ENCODE data around the gene UNC5B.

UNC5B gene

DNA sequence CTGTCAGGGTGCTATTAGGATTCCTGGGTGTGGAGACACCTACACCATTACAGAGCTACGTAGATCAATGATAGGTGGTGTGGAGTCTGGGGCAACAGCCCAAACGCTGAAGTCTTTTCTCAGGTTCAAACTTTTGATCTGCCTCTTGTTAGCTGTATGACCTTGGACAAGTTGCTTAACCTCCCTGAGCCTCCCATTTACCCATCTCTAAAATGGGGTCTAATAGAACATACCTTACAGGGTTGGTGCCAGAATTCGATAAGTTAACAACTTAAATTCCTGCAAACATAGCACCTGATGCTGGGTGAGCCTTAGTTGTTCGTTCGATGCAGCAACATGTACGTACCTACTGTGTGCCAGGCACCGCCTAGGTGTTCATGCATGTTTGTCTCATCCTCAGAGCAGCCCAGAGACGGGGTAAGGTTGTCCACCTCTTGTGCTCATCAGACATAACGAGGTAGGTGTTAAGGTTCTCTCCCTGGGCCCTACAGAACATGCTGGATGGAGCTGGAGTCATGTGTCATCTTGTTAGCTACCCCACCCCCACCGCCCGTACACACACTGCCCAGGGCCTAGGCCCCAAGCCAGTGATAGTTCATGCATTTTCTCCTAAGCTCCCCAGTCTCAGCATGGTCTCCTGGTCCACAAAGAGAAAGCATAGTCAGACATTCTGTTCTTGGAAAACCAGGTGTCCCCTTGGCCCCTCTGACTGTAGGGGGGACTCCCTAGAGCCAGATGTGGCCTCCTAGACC lies 65.7 kb downstream of the UNC5B start:
- Histone ChIP-seq H3K9ac (no peak overlapping the region), H3K4me3 (ENCODE audit: low read depth, low read length) (no peak overlapping the region), H3K4me1 (no peaks in the 10 kb centered on the region), H2AFZ (no peak overlapping the region), H3K9me3 (ENCODE audit: control insufficient read depth, low read length) (no peaks in the 10 kb centered on the region), H3K27ac (no peak overlapping the region), H3K79me2 (no peaks in the 10 kb centered on the region), H3K36me3 (ENCODE audit: control insufficient read depth, insufficient read depth, low read length) (no peaks in the 10 kb centered on the region), H3K27me3 (ENCODE audit: control insufficient read depth, insufficient read depth, low read length) (no peaks in the 10 kb centered on the region), H3K4me2 (ENCODE audit: low read length) (no peak overlapping the region)
- TF ChIP-seq, protein P1, sequence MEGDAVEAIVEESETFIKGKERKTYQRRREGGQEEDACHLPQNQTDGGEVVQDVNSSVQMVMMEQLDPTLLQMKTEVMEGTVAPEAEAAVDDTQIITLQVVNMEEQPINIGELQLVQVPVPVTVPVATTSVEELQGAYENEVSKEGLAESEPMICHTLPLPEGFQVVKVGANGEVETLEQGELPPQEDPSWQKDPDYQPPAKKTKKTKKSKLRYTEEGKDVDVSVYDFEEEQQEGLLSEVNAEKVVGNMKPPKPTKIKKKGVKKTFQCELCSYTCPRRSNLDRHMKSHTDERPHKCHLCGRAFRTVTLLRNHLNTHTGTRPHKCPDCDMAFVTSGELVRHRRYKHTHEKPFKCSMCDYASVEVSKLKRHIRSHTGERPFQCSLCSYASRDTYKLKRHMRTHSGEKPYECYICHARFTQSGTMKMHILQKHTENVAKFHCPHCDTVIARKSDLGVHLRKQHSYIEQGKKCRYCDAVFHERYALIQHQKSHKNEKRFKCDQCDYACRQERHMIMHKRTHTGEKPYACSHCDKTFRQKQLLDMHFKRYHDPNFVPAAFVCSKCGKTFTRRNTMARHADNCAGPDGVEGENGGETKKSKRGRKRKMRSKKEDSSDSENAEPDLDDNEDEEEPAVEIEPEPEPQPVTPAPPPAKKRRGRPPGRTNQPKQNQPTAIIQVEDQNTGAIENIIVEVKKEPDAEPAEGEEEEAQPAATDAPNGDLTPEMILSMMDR (IDR thresholded peaks at IDR 0.05) = no peak

DNA sequence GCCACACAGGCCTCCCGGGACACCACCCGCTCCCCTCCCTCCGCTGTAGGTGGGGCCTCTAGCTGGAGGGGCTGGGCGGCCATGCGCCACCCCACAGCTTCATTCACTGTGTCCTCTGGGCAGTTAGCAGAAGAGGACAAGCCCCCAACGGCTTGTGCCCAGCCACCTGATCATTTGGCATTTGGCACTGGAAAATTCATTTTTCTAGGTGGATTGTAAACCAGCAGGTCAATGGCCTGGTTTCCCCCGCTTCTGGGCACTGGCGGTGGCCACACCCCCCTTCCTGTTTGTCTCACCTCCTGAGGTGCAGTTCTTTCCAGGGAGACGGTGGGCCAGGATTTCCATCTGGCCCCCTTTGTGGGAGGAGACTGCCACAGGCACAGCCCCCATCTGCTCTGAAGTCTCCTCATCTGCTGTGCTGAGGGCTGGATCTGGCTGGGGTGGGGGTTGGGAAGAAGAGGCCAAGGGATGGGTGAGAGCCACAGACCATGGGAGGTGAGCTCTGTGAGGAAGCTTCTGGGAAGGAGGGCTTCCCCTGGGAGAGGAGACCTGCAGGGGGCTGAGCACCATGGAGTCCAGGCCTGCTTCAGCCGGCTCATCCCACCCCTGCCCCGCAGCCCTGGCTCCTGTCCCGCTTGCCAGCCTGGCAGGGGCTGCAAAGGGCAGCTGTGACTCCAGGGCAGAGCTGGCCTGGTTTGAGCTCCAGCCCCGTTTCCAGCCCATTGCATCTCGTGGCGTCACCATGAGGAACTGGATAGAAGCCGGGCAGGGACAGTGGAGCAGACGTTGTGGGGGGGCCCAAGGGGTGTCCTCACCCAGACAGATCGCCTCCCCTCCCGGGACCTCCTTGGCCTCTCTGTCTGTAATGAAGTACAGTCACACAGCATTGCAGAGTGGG lies 66.6 kb downstream of the UNC5B start:
- no peak overlapping the region for H3K9ac ChIP-seq
- TF ChIP-seq, protein P1 (IDR thresholded peaks at IDR 0.05) = no peak
- no peak overlapping the region for H3K4me2 ChIP-seq (ENCODE audit: low read length)
- no peaks in the 10 kb centered on the region for H3K27me3 ChIP-seq (ENCODE audit: control insufficient read depth, insufficient read depth, low read length)
- H3K9me3 ChIP-seq (ENCODE audit: control insufficient read depth, low read length) = no peaks in the 10 kb centered on the region
- H2AFZ ChIP-seq = no peak overlapping the region
- no peak overlapping the region for H3K4me3 ChIP-seq (ENCODE audit: low read depth, low read length)
- H3K79me2 ChIP-seq = no peaks in the 10 kb centered on the region
- H3K27ac ChIP-seq = no peak overlapping the region
- no peaks in the 10 kb centered on the region for H3K4me1 ChIP-seq
- no peaks in the 10 kb centered on the region for H3K36me3 ChIP-seq (ENCODE audit: control insufficient read depth, insufficient read depth, low read length)

DNA sequence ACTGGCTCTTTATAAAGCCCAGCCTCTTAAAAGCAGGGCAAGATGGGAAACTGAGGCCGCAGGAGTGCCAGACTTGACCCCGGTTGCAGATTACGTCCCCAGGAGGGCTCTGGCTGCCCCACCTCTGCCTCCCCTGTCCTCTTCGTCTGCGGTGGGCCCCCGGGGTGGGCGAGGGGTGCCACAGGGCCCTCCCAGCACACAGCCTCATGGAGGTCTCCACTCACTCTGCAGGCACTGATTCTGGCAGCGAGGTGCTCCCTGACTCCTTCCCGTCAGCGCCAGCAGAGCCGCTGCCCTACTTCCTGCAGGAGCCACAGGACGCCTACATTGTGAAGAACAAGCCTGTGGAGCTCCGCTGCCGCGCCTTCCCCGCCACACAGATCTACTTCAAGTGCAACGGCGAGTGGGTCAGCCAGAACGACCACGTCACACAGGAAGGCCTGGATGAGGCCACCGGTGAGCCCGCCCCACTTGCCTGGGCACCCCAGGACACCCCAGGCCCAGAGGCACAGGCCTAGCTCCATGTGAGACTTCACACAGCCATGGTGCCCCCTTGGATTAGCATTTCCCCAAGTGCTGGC lies 67.3 kb downstream of the UNC5B start:
- Histone ChIP-seq H3K36me3 (ENCODE audit: control insufficient read depth, insufficient read depth, low read length) (no peaks in the 10 kb centered on the region), H2AFZ (no peak overlapping the region), H3K4me2 (ENCODE audit: low read length) (no peak overlapping the region), H3K27ac (no peak overlapping the region), H3K27me3 (ENCODE audit: control insufficient read depth, insufficient read depth, low read length) (no peaks in the 10 kb centered on the region), H3K9me3 (ENCODE audit: control insufficient read depth, low read length) (no peaks in the 10 kb centered on the region), H3K4me3 (ENCODE audit: low read depth, low read length) (no peak overlapping the region), H3K4me1 (no peaks in the 10 kb centered on the region), H3K9ac (no peak overlapping the region), H3K79me2 (no peaks in the 10 kb centered on the region)
- TF ChIP-seq, protein P1 (IDR thresholded peaks at IDR 0.05) = no peak

DNA sequence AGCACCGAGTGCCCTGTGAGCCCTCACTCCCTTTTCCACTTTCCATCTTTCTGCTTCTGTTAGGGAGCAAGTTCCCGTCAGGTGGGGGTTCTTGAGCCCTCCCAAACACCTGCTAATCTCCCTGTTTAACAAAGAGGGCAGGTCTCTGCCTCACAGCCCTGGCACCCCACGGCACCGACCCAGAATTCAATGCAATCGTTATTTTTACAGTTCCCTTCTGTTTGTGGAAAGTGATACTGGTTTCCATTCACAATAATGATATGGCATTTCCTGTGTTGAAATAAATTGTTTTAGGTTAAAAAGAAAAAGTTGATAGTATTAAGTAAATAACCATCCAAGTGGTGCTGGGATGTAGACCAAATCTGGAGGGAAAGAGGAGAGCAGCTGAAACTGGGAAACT lies 67.8 kb downstream of the UNC5B start:
- TF ChIP-seq, protein P1 (IDR thresholded peaks at IDR 0.05) = no peak
- Histone ChIP-seq H3K4me1 (no peaks in the 10 kb centered on the region), H3K27ac (no peak overlapping the region), H3K79me2 (no peaks in the 10 kb centered on the region), H3K9me3 (ENCODE audit: control insufficient read depth, low read length) (no peaks in the 10 kb centered on the region), H3K4me2 (ENCODE audit: low read length) (no peak overlapping the region), H3K4me3 (ENCODE audit: low read depth, low read length) (no peak overlapping the region), H3K9ac (no peak overlapping the region), H3K27me3 (ENCODE audit: control insufficient read depth, insufficient read depth, low read length) (no peaks in the 10 kb centered on the region), H3K36me3 (ENCODE audit: control insufficient read depth, insufficient read depth, low read length) (no peaks in the 10 kb centered on the region), H2AFZ (no peak overlapping the region)
